Mesenchymal stem cell (in vitro differentiated cells and primary cell): ENCODE measurements around the gene FRMD4A.

Experiments
- DNase-seq: peaks from one replicate; pipeline ENCODE4 v3.0.0-alpha.2; 2013
- H2AFZ ChIP-seq: one replicate; pipeline ENCODE4 v1.6.1; 2013; ENCODE audit warnings: low read depth, mild to moderate bottlenecking, control low read depth, inconsistent platforms, low read length, moderate library complexity
- H2AK5ac ChIP-seq: 2 replicates; pipeline ENCODE4 v1.6.1; 2013; ENCODE audit warnings: low read length, moderate library complexity, mild to moderate bottlenecking, inconsistent platforms; ENCODE audit not compliant: severe bottlenecking
- H2BK120ac ChIP-seq: one replicate; pipeline ENCODE4 v1.6.1; 2013; ENCODE audit warnings: low read depth, mild to moderate bottlenecking, inconsistent platforms, low read length, moderate library complexity
- H2BK12ac ChIP-seq, 2 experiments: one replicate each; pipeline ENCODE4 v1.6.1; 2013; ENCODE audit warnings: inconsistent platforms in 2 of 2, low read length in 2 of 2, mild to moderate bottlenecking in 2 of 2, moderate library complexity in 2 of 2, control low read depth in 1 of 2
- H2BK15ac ChIP-seq: one replicate; pipeline ENCODE4 v1.6.1; 2013; ENCODE audit warnings: mild to moderate bottlenecking, low read depth, inconsistent platforms; ENCODE audit not compliant: poor library complexity, severe bottlenecking
- H2BK5ac ChIP-seq: 2 replicates; pipeline ENCODE4 v1.6.1; 2013; ENCODE audit warnings: low read depth, mild to moderate bottlenecking, low read length, control low read depth, inconsistent platforms; ENCODE audit not compliant: poor library complexity, severe bottlenecking
- H3K14ac ChIP-seq, 2 experiments: one replicate each; pipeline ENCODE4 v1.6.1; 2013; ENCODE audit warnings: inconsistent platforms in 2 of 2, low read length in 2 of 2, control low read depth in 1 of 2, mild to moderate bottlenecking in 1 of 2, moderate library complexity in 1 of 2
- H3K18ac ChIP-seq, 2 experiments: one replicate each; pipeline ENCODE4 v1.6.1; 2013; ENCODE audit warnings: inconsistent platforms in 2 of 2, low read length in 2 of 2, control low read depth in 1 of 2, low read depth in 1 of 2, mild to moderate bottlenecking in 1 of 2
- H3K23ac ChIP-seq, 2 experiments: one replicate each; pipeline ENCODE4 v1.6.1; 2013; ENCODE audit warnings: inconsistent platforms in 2 of 2, low read length in 2 of 2, mild to moderate bottlenecking in 2 of 2, moderate library complexity in 2 of 2, control low read depth in 1 of 2
- H3K27ac ChIP-seq: 2 replicates; pipeline ENCODE4 v1.5.1; 2013; ENCODE audit warnings: mild to moderate bottlenecking, moderate library complexity, low read length, control low read depth, inconsistent platforms; ENCODE audit not compliant: poor library complexity, severe bottlenecking
- H3K27me3 ChIP-seq, 2 experiments: 2 replicates each; pipeline versions ENCODE4 v1.6.1 to v1.7.0; 2013; ENCODE audit warnings: low read length in 2 of 2, mild to moderate bottlenecking in 2 of 2, moderate library complexity in 2 of 2, control low read depth in 1 of 2, inconsistent platforms in 1 of 2; ENCODE audit not compliant: control insufficient read depth in 1 of 2, insufficient read depth in 1 of 2
- H3K36me3 ChIP-seq, 2 experiments: 2 replicates each; pipeline versions ENCODE4 v1.6.1 to v1.7.0; 2013; ENCODE audit warnings: low read length in 2 of 2, control low read depth in 1 of 2, inconsistent platforms in 1 of 2, low read depth in 1 of 2, mild to moderate bottlenecking in 1 of 2; ENCODE audit not compliant: insufficient read depth in 2 of 2, control insufficient read depth in 1 of 2
- H3K4ac ChIP-seq, 2 experiments: one replicate each; pipeline ENCODE4 v1.6.1; 2013; ENCODE audit warnings: inconsistent platforms in 2 of 2, low read length in 2 of 2, mild to moderate bottlenecking in 2 of 2, moderate library complexity in 2 of 2, control low read depth in 1 of 2, low read depth in 1 of 2
- H3K4me1 ChIP-seq: 2 replicates; pipeline ENCODE4 v1.6.1; 2013; ENCODE audit warnings: low read depth, low read length, control low read depth; ENCODE audit not compliant: control insufficient read depth, insufficient read depth
- H3K4me2 ChIP-seq: 2 replicates; pipeline ENCODE4 v1.6.1; 2013; ENCODE audit warnings: low read length, mild to moderate bottlenecking, inconsistent platforms; ENCODE audit not compliant: poor library complexity, severe bottlenecking
- H3K4me3 ChIP-seq, 2 experiments: 2 replicates each; pipeline versions ENCODE4 v1.5.1 to v1.7.0; 2013; ENCODE audit warnings: low read length in 2 of 2, mild to moderate bottlenecking in 2 of 2, control low read depth in 1 of 2, low read depth in 1 of 2; ENCODE audit not compliant: insufficient read depth in 1 of 2
- H3K79me1 ChIP-seq: replicated peaks from 2 replicates; pipeline ENCODE4 v1.6.1; 2013; ENCODE audit warnings: mild to moderate bottlenecking, control low read depth, low read length, inconsistent platforms; ENCODE audit not compliant: poor library complexity, severe bottlenecking
- H3K9ac ChIP-seq: 2 replicates; pipeline ENCODE4 v1.7.0; 2013; ENCODE audit warnings: mild to moderate bottlenecking, low read length, moderate library complexity
- H3K9me3 ChIP-seq: 2 replicates; pipeline ENCODE4 v1.7.0; 2013; ENCODE audit warnings: mild to moderate bottlenecking, low read length; ENCODE audit not compliant: control insufficient read depth
- H4K8ac ChIP-seq: one replicate; pipeline ENCODE4 v1.6.1; 2013; ENCODE audit warnings: inconsistent platforms, mild to moderate bottlenecking, low read length, moderate library complexity
- H4K91ac ChIP-seq: one replicate; pipeline ENCODE4 v1.6.1; 2013; ENCODE audit warnings: mild to moderate bottlenecking, low read length, inconsistent platforms
- WGBS: methylation state at CpG from one replicate; pipeline ENCODE4 v1.1.7; 2013; ENCODE audit warnings: mixed read lengths; 5-methylcytosine and 5-hydroxymethylcytosine counted together

Gene FRMD4A

DNA sequence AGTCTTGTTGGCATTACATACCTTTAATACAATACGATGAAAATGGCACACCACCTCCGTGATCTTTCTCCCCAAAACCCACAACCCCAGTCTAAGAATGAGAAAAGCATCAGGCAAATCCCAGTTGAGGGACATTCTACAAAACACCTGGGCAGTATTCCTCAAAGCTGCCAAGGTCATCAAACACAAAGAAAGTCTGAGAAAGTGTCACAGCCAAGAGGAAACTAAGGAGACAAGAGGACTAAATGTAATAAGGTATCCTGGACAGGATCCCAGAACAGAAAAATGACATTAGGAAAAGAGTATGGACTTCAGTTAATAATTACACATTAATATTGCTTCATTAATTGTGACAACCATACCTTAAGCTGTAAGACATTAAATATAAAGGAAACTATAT, 14.5 kb upstream of the FRMD4A start:
- Histone ChIP-seq H3K14ac (no peak overlapping the region), H3K4me1 (no peaks in the 10 kb centered on the region), H3K4ac (no peak overlapping the region), H3K4me2 (no peak overlapping the region), H3K9ac (no peak overlapping the region), H3K27ac (no peak overlapping the region), H3K18ac (no peak overlapping the region), H3K9me3 (no peaks in the 10 kb centered on the region), H4K8ac (no peak overlapping the region), H2BK15ac (no peak overlapping the region), H2BK5ac (no peak overlapping the region), H3K79me1 (no peaks in the 10 kb centered on the region), H2AK5ac (no peak overlapping the region), H3K27me3 (peaks cover 5 to 37% of the 10 kb centered on the region in 2 experiments), H2BK120ac (no peak overlapping the region), H3K23ac (no peak overlapping the region), H4K91ac (no peak overlapping the region), H3K4me3 (no peak overlapping the region), H3K36me3 (no peaks in the 10 kb centered on the region), H2BK12ac (no peak overlapping the region), H2AFZ (no peak overlapping the region)
- no peak for DNase-seq
- WGBS = 86% methylated on average over 2 of the region's 2 CpGs

DNA sequence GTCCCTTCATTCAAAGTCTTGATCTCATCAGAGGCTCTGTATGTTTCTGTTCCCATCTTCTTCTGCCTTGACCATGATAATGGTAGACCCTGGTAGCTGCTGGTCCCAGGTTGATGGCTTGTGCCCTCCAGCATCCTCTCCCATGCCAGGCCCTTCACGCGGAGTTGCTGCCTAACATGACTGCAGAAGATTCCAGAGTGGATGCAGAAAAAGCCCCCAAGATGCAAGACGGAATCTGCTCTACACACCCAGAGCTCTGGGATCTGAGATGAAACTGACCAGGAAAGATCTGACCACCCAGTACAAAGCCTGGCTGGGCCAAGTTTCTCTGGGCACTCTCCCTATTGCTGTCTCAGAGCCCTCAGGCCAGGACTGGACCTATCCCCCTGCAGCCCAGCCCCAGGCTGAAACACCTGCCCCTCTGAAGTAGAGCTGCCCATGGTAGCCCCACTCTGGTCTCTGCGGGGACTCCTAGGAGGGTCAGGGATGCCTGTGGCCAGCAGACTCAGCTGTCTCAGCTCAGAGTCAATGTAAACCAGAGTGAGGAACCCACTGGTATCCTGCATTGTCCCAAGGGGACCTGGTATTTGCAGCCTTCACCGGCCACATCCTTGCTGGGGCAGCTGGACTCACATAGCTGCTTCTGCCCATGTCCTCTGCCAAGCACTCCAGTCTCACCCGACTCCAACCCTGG, 9.5 kb upstream of the FRMD4A start:
- H2BK12ac ChIP-seq = no peak overlapping the region
- H3K79me1 ChIP-seq = no peaks in the 10 kb centered on the region
- no peak overlapping the region for H3K14ac ChIP-seq
- H3K4me2 ChIP-seq = no peak overlapping the region
- no peak overlapping the region for H3K4ac ChIP-seq
- WGBS = 94% methylated on average over 6 of the region's 6 CpGs
- DNase-seq = no peak
- no peak overlapping the region for H2BK5ac ChIP-seq
- no peak overlapping the region for H2AK5ac ChIP-seq
- no peaks in the 10 kb centered on the region for H3K4me1 ChIP-seq
- H3K27ac ChIP-seq = no peak overlapping the region
- H3K4me3 ChIP-seq = no peak overlapping the region
- peaks cover 5 to 48% of the 10 kb centered on the region in 2 experiments for H3K27me3 ChIP-seq
- no peak overlapping the region for H4K91ac ChIP-seq
- no peak overlapping the region for H2AFZ ChIP-seq
- H3K9me3 ChIP-seq = no peaks in the 10 kb centered on the region
- no peak overlapping the region for H4K8ac ChIP-seq
- no peak overlapping the region for H3K18ac ChIP-seq
- no peak overlapping the region for H3K23ac ChIP-seq
- no peak overlapping the region for H2BK15ac ChIP-seq
- H3K9ac ChIP-seq = no peak overlapping the region
- H3K36me3 ChIP-seq = no peaks in the 10 kb centered on the region
- H2BK120ac ChIP-seq = no peak overlapping the region

DNA sequence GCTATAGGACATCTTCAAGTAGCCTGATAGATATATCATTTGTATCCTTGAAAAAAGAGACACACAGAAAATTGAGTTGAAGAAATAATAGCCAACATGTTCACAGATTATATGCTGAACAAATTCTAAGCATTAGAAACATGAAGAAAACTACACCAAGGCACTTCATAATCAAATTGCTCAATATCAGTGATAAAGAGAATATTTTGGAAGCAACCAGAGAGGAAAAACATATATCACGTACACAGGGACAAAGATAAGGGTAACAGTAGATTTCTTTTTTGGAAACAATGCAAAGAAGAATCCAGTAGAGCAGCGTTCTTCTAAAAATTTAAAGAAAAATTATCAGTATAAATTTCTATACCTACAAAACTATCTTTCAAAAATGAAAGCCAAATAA, 6.0 kb upstream of the FRMD4A start:
- H3K4ac ChIP-seq = no peak overlapping the region
- no peak overlapping the region for H4K91ac ChIP-seq
- H3K23ac ChIP-seq = no peak overlapping the region
- no peak overlapping the region for H3K27ac ChIP-seq
- H3K27me3 ChIP-seq = peaks cover 14 to 60% of the 10 kb centered on the region in 2 experiments
- H3K36me3 ChIP-seq = no peaks in the 10 kb centered on the region
- H2BK15ac ChIP-seq = no peak overlapping the region
- H3K9me3 ChIP-seq = no peaks in the 10 kb centered on the region
- no peaks in the 10 kb centered on the region for H3K4me1 ChIP-seq
- no peak overlapping the region for H3K18ac ChIP-seq
- H3K9ac ChIP-seq = no peak overlapping the region
- H2AK5ac ChIP-seq = no peak overlapping the region
- no peak overlapping the region for H2BK12ac ChIP-seq
- no peak overlapping the region for H4K8ac ChIP-seq
- H2AFZ ChIP-seq = no peak overlapping the region
- H2BK120ac ChIP-seq = no peak overlapping the region
- no peak for DNase-seq
- H2BK5ac ChIP-seq = no peak overlapping the region
- no peaks in the 10 kb centered on the region for H3K79me1 ChIP-seq
- no peak overlapping the region for H3K4me3 ChIP-seq
- no peak overlapping the region for H3K14ac ChIP-seq
- no CpG with 5 or more reads among the region's 2 CpGs for WGBS
- no peak overlapping the region for H3K4me2 ChIP-seq

DNA sequence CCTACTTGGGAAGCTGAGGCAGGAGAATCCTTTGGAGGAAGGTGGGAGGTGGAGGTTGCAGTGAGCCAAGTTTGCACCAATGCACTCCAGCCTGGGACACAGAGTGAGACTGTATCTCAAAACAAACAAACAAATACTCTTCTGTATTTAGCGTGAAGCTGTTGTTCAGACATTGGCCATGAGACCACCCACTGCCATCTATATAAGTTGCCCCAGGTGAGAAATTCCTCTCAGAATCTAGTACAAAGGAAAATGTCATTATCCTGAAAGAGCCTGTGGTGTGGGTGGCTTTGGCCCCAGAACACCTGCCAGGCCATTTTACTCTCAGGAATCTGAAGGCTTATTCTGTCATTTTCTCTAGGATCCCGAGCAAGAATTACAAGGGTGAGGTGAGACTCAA, 4.0 kb upstream of the FRMD4A start:
- Histone ChIP-seq H3K27ac (no peak overlapping the region), H3K4me2 (no peak overlapping the region), H3K4me3 (no peak overlapping the region), H3K4me1 (no peaks in the 10 kb centered on the region), H3K18ac (no peak overlapping the region), H3K27me3 (peaks cover 21 to 64% of the 10 kb centered on the region in 2 experiments), H3K4ac (no peak overlapping the region), H3K9ac (no peak overlapping the region), H2BK15ac (no peak overlapping the region), H3K9me3 (no peaks in the 10 kb centered on the region), H3K79me1 (no peaks in the 10 kb centered on the region), H3K36me3 (no peaks in the 10 kb centered on the region), H2AFZ (no peak overlapping the region), H3K23ac (no peak overlapping the region), H2BK12ac (no peak overlapping the region), H4K8ac (no peak overlapping the region), H2AK5ac (no peak overlapping the region), H3K14ac (no peak overlapping the region), H4K91ac (no peak overlapping the region), H2BK5ac (no peak overlapping the region), H2BK120ac (no peak overlapping the region)
- no peak for DNase-seq
- 83% methylated on average over 1 of the region's 2 CpGs for WGBS
